Measurements from ENCODE around the gene ITGAL. TPM values are rescaled to one million over a fixed set of nuclear protein-coding genes. Genes with fewer than 3 reads are reported as not detected.

Gene ITGAL
- total and polyA plus RNA-seq, 2 of the 8 experiments (the other 6 are each of a cell fraction or from before 2014, with no cell fraction given), result not detected

GRCh38 chr16:30493941-30494488 lies 21.5 kb downstream of the ITGAL start:
- Histone ChIP-seq H2BK12ac (ENCODE audit: low read depth, low read length) (peak overlapping the region; percentile 39; the same call in 1 of the 2 replicates), H3K4me1 (replicated peaks in 1 of 4; ENCODE audit: control insufficient read depth in 3 of 4, insufficient read depth in 4 of 4, low read length in 3 of 4) (peaks cover 0 to 2% (median under 1%) of the 10 kb centered on the region in 4 experiments; a peak in 1 of 7 replicates), H3K18ac (ENCODE audit: extremely low read depth, low read length) (no peak overlapping the region), H2AFZ (ENCODE audit: low read length) (0 out of 2 replicates have a peak overlapping the region, but pooled peaks have one; percentile 34), H2BK120ac (replicated peaks; ENCODE audit: low read depth, low read length) (no peak overlapping the region), H4K5ac (ENCODE audit: insufficient read length, low read depth, low read length) (no peak overlapping the region), H3K79me1 (ENCODE audit: low read depth, low read length) (no peaks in the 10 kb centered on the region), H3K23me2 (ENCODE audit: low read depth, low read length) (no peaks in the 10 kb centered on the region), H3K36me3 (ENCODE audit: control insufficient read depth in 2 of 4, insufficient read depth in 4 of 4, low read length in 3 of 4) (no peaks in the 10 kb centered on the region), H2BK15ac (ENCODE audit: low read length) (0 out of 2 replicates have a peak overlapping the region, but pooled peaks have one; percentile 16), H2BK20ac (ENCODE audit: low read length) (no peak overlapping the region), H3K4me3 (ENCODE audit: extremely low read depth in 1 of 4, insufficient read depth in 2 of 4, low read depth in 3 of 4, low read length in 4 of 4) (no peak overlapping the region), H4K91ac (replicated peaks; ENCODE audit: insufficient read length, low read length) (no peak overlapping the region), H2BK5ac (ENCODE audit: low read depth, low read length) (no peak overlapping the region), H3K9ac (replicated peaks in 1 of 4; ENCODE audit: extremely low read depth in 1 of 4, low read depth in 3 of 4, low read length in 3 of 4) (no peak overlapping the region; a peak in 1 of 7 replicates), H3K4me2 (ENCODE audit: insufficient read depth in 1 of 2, low read depth in 2 of 2, low read length in 2 of 2) (no peak overlapping the region), H3K27ac (ENCODE audit: low read depth, low read length) (no peak overlapping the region), H2AK5ac (ENCODE audit: low read depth, low read length) (no peak overlapping the region), H3K9me3 (ENCODE audit: insufficient read depth in 2 of 2, low read depth in 1 of 2, low read length in 1 of 2) (no peaks in the 10 kb centered on the region), H3K79me2 (ENCODE audit: control insufficient read depth in 1 of 2, insufficient read depth in 2 of 2, low read length in 2 of 2) (no peaks in the 10 kb centered on the region), H3K23ac (ENCODE audit: insufficient read length) (no peak overlapping the region), H3K56ac (replicated peaks; ENCODE audit: insufficient read length, low read depth, low read length) (no peak overlapping the region), H4K8ac (ENCODE audit: extremely low read depth, insufficient read depth, low read length) (no peak overlapping the region; the same call in 1 of the 2 replicates), H3K14ac (ENCODE audit: insufficient read length) (no peak overlapping the region), H3K27me3 (replicated peaks in 1 of 4; ENCODE audit: control insufficient read depth in 3 of 4, extremely low read depth in 1 of 4, insufficient read depth in 3 of 4, low read length in 3 of 4) (peaks cover 0 to 2% (median 0%) of the 10 kb centered on the region in 4 experiments; a peak in 1 of 7 replicates), H4K20me1 (replicated peaks in 1 of 2; ENCODE audit: control insufficient read depth in 1 of 2, insufficient read depth in 2 of 2, low read length in 2 of 2) (no peaks in the 10 kb centered on the region), H3K4ac (replicated peaks; ENCODE audit: insufficient read length, low read depth, low read length) (no peak overlapping the region)
- ChIA-PET CTCF (ENCODE audit: partially characterized antibody) (interaction anchor here (1.3 to 3.1 kb wide), 4 partner anchors 11 to 70 kb away, joined by 3 to 14 read pairs (median 4); partner anchors contain the start of gene ITGAL), POLR2A (ENCODE audit: partially characterized antibody) (no interaction called here)
- TF ChIP-seq E2F6 (IDR thresholded peaks at IDR 0.05) (peak; percentile 74), MAFK (IDR thresholded peaks at IDR 0.05; ENCODE audit: low read depth, low read length) (no peak), MAX (IDR thresholded peaks at IDR 0.05) (0 out of 2 replicates have a peak, but pooled peaks have one; percentile 43)
- FAIRE-seq, result no peak
- 90% methylated on average over 11 of the region's 11 CpGs; no CpG with 5 or more reads in 1 of the 2 experiments for WGBS, 2 experiments (ENCODE audit: extremely low coverage in 1 of 2, insufficient coverage in 1 of 2, insufficient read length in 1 of 2, insufficient replicate concordance in 2 of 2, low coverage in 1 of 2, low lambda C conversion rate in 2 of 2, missing lambda C conversion rate in 1 of 2)
- DNase-seq (ENCODE audit: low read depth in 1 of 2, low spot score in 2 of 2), result no peak
